Transverse colon (tissue), 4 donors: ENCODE results near the gene ATP1B4. TPM values are rescaled to one million over a fixed set of nuclear protein-coding genes. Genes with fewer than 3 reads are reported as not detected.

ENCODE experiments used
- DNase-seq: peaks from one replicate; pipeline ENCODE4 v3.0.0-alpha.2; 2019
- H3K27ac ChIP-seq, 4 donors: fragments of 200-600 bp; sonication (generic); 2 replicates each; pipeline ENCODE4 v1.5.1; 2016 to 2018; ENCODE audit warnings: inconsistent platforms in 4 of 4
- H3K27me3 ChIP-seq: fragments of 200-600 bp; sonication (generic); 2 replicates; pipeline ENCODE4 v1.5.1; 2017; ENCODE audit warnings: inconsistent platforms
- H3K36me3 ChIP-seq, 4 donors: fragments of 200-600 bp; sonication (generic); 2 replicates each; pipeline ENCODE4 v1.5.1; 2017 to 2019; ENCODE audit warnings: inconsistent platforms in 4 of 4
- H3K4me1 ChIP-seq, 4 donors: fragments of 200-600 bp; sonication (generic); 2 replicates each; pipeline ENCODE4 v1.5.1; 2017 to 2020; ENCODE audit warnings: inconsistent platforms in 4 of 4
- H3K4me3 ChIP-seq, 4 donors: fragments of 200-600 bp; sonication (generic); 1 replicate in 1 of 4; 2 replicates in 3 of 4; pipeline versions ENCODE4 v1.5.1 to v1.6.1; 2017 to 2019; ENCODE audit warnings: inconsistent platforms in 4 of 4
- H3K9me3 ChIP-seq, 2 donors: fragments of 200-600 bp; sonication (generic); 2 replicates each; pipeline ENCODE4 v1.5.1; 2017 to 2019; ENCODE audit warnings: inconsistent platforms in 2 of 2
- CTCF ChIP-seq, 5 experiments: fragments of 200-600 bp in 3 of 5; fragments of 450-650 bp in 2 of 5; sonication (generic) in 3 of 5; IDR thresholded peaks; 1 replicate in 2 of 5; 2 replicates in 3 of 5; pipeline ENCODE4 v1.5.1; 2016 to 2017; ENCODE audit warnings: antibody characterized with exemption in 5 of 5, inconsistent platforms in 3 of 5, mild to moderate bottlenecking in 2 of 5, moderate library complexity in 1 of 5
- EP300 ChIP-seq: sonication (generic); formaldehyde crosslinking; IDR thresholded peaks from one replicate; pipeline ENCODE4 v1.6.1; 2017; ENCODE audit warnings: antibody characterized with exemption, low read depth
- POLR2A ChIP-seq: fragments of 450-650 bp; IDR thresholded peaks from one replicate; pipeline ENCODE4 v1.6.1; 2016; ENCODE audit warnings: antibody characterized with exemption, mild to moderate bottlenecking, moderate library complexity
- POLR2AphosphoS5 ChIP-seq, 3 donors: sonication (generic); formaldehyde crosslinking; IDR thresholded peaks; one replicate each; pipeline ENCODE4 v1.6.1; 2016; ENCODE audit warnings: antibody characterized with exemption in 3 of 3
- WGBS, 2 donors: methylation state at CpG; one replicate each; pipeline ENCODE4 v1.1.5; 2018; ENCODE audit warnings: low coverage in 1 of 2; 5-methylcytosine and 5-hydroxymethylcytosine counted together
- in situ Hi-C, 4 donors: fragments of 200-750 bp; cut with MboI; loops; one replicate each; pipeline versions ENCODE4 v1.15.0 to v1.15.1; 2017; ENCODE audit warnings: low sequenced_read_pairs in 3 of 4, low pct_ligation_motif_present in 1 of 4, low pct_unique_long_range_greater_than_20kb in 1 of 4
- intact Hi-C: fragments of 100-400 bp; cut with DNase I; formaldehyde crosslinking; loops from one replicate; pipeline ENCODE4 v1.15.1; 2023; ENCODE audit warnings: low total_unique reads
- total RNA-seq, 4 donors: library from RNA; depleted of rRNA; stranded (reverse); fragments of >200 nt; gene quantifications; one replicate each; pipeline ENCODE4 v1.1.0, GENCODE V29; 2016

ATP1B4 gene
- total RNA-seq, 4 donors from 2014 or later, result not detected

- Histone ChIP-seq H3K36me3 (no peaks in the 10 kb centered on the region), H3K4me1 (no peaks in the 10 kb centered on the region), H3K27ac (no peak overlapping the region), H3K27me3 (no peaks in the 10 kb centered on the region), H3K4me3 (no peak overlapping the region), H3K9me3 (no peaks in the 10 kb centered on the region)
- intact Hi-C loops, result no loop called here
- WGBS, 2 donors, result 65 to 100% methylated on average over 3 of the region's 3 CpGs
- DNase-seq, result no peak
- TF ChIP-seq POLR2A (no peak), CTCF (IDR thresholded peaks at IDR 0.05) (no peak), EP300 (no peak), POLR2AphosphoS5 (IDR thresholded peaks at IDR 0.05) (no peak)
- in situ Hi-C loops, result no loop called here
Observed at GRCh38 chrX:120356084-120356483, 5.8 kb upstream of the ATP1B4 start.

- DNase-seq, result no peak
- WGBS, 2 donors, result 41% methylated on average over 2 of the region's 2 CpGs; no CpG with 5 or more reads in 1 of the 2 donors
- intact Hi-C loops (no loop called here), in situ Hi-C loops (no loop called here)
- H3K27me3 ChIP-seq, result no peaks in the 10 kb centered on the region
- H3K9me3 ChIP-seq, result no peaks in the 10 kb centered on the region
- H3K4me3 ChIP-seq, result no peak overlapping the region
- no peak overlapping the region for H3K27ac ChIP-seq
- no peaks in the 10 kb centered on the region for H3K4me1 ChIP-seq
- H3K36me3 ChIP-seq, result no peaks in the 10 kb centered on the region
- TF ChIP-seq POLR2AphosphoS5 (IDR thresholded peaks at IDR 0.05) (no peak), CTCF (IDR thresholded peaks at IDR 0.05) (no peak), EP300 (no peak), POLR2A (no peak)
Observed at GRCh38 chrX:120357186-120357585, 4.7 kb upstream of the ATP1B4 start.

- H3K9me3 ChIP-seq, result no peaks in the 10 kb centered on the region
- H3K27me3 ChIP-seq, result no peaks in the 10 kb centered on the region
- no peaks in the 10 kb centered on the region for H3K36me3 ChIP-seq
- 66% methylated on average over 7 of the region's 7 CpGs; no CpG with 5 or more reads in 1 of the 2 donors for WGBS, 2 donors
- intact Hi-C loops (no loop called here), in situ Hi-C loops (no loop called here)
- no peak overlapping the region for H3K4me3 ChIP-seq
- no peak overlapping the region for H3K27ac ChIP-seq
- DNase-seq, result no peak
- TF ChIP-seq POLR2AphosphoS5 (IDR thresholded peaks at IDR 0.05) (no peak), POLR2A (no peak), CTCF (IDR thresholded peaks at IDR 0.05) (no peak), EP300 (no peak)
- H3K4me1 ChIP-seq, result no peaks in the 10 kb centered on the region
Observed at GRCh38 chrX:120358737-120359456, 3.0 kb upstream of the ATP1B4 start.

- DNase-seq, result peak; percentile 38
- no peaks in the 10 kb centered on the region for H3K27me3 ChIP-seq
- H3K4me1 ChIP-seq, result no peaks in the 10 kb centered on the region
- intact Hi-C loops, result no loop called here
- no peak overlapping the region for H3K4me3 ChIP-seq
- TF ChIP-seq POLR2AphosphoS5 (IDR thresholded peaks at IDR 0.05) (no peak), CTCF (IDR thresholded peaks at IDR 0.05) (peak in 4 of 5 experiments; percentile 10 to 33 (median 22)), POLR2A (no peak)
- WGBS, 2 donors, result 20 to 22% methylated on average over 1 to 2 of the region's 2 CpGs
- H3K9me3 ChIP-seq, result no peaks in the 10 kb centered on the region
- H3K36me3 ChIP-seq, result no peaks in the 10 kb centered on the region
- H3K27ac ChIP-seq, result no peak overlapping the region
- in situ Hi-C loops, result loop anchor here in 2 of 4 donors (10.0 kb wide), 1 partner anchor 109 kb away; no protein-coding TSS in a partner anchor
Observed at GRCh38 chrX:120365320-120365719, 3.4 kb downstream of the ATP1B4 start.
